GM12878 (cell line): ENCODE results near the gene HDAC2. TPM values are rescaled to one million over a fixed set of nuclear protein-coding genes. Genes with fewer than 3 reads are reported as not detected.

ENCODE experiments used
- ATAC-seq: fragments of 200-7000 bp; cut with Tn5 transposase; 3 replicates; pipeline ENCODE4 v1.9.1; 2020; ENCODE audit warnings: mild to moderate bottlenecking, moderate library complexity
- BruUV-seq: library from RNA; stranded (reverse); fragments of 400-500 nt; replicated peaks from 2 replicates; lab custom pipeline; 2021; lab: Mats Ljungman, UMichigan
- CTCF ChIA-PET: fragments of 300-600 bp; sonication (Branson Sonifier 250); formaldehyde crosslinking; extraction: SDS; loops from one replicate; lab custom pipeline; 2021; ENCODE audit warnings: inconsistent platforms; lab: Yijun Ruan, JAX
- POLR2A ChIA-PET: fragments of 350-600 bp; formaldehyde crosslinking; extraction: SDS; loops from one replicate; lab custom pipeline; 2021; ENCODE audit warnings: inconsistent platforms; lab: Charles Lee
- RAD21 ChIA-PET: fragments of 300-600 bp; sonication (Branson Sonifier 250); formaldehyde crosslinking; loops from one replicate; lab custom pipeline; 2023; ENCODE audit warnings: antibody characterized with exemption; ENCODE audit not compliant: unreplicated experiment; lab: Charles Lee
- SMC1A ChIA-PET: fragments of 300-600 bp; sonication (Branson Sonifier 250); formaldehyde crosslinking; loops from one replicate; lab custom pipeline; 2023; ENCODE audit not compliant: unreplicated experiment, uncharacterized antibody; lab: Charles Lee
- DNase-seq: peaks from one replicate; pipeline ENCODE4 v3.0.0-alpha.2; 2011; ENCODE audit warnings: low read depth, low spot score
- FAIRE-seq: peaks from 3 replicates; lab custom pipeline; 2011; peaks lifted over from hg19 to GRCh38; lab: Jason Lieb, UNC
- H2AFZ ChIP-seq: 2 replicates; pipeline ENCODE4 v1.6.0; 2011; ENCODE audit warnings: low read depth, low read length, control low read depth; ENCODE audit not compliant: control insufficient read depth
- H3K27ac ChIP-seq: 2 replicates; pipeline ENCODE4 v1.5.1; 2011; ENCODE audit warnings: control low read depth; ENCODE audit not compliant: control insufficient read depth, insufficient read depth
- H3K27me3 ChIP-seq, 2 experiments: replicated peaks in 1 of 2; 2 replicates each; pipeline versions ENCODE4 v1.6.0 to v1.6.1; 2011; ENCODE audit warnings: low read length in 1 of 2; ENCODE audit not compliant: control insufficient read depth in 2 of 2, insufficient read depth in 2 of 2
- H3K36me3 ChIP-seq, 2 experiments: 2 replicates each; pipeline ENCODE4 v1.5.1; 2011; ENCODE audit warnings: low read length in 1 of 2; ENCODE audit not compliant: control insufficient read depth in 2 of 2, insufficient read depth in 2 of 2
- H3K4me1 ChIP-seq: 2 replicates; pipeline ENCODE4 v1.6.1; 2011; ENCODE audit warnings: mild to moderate bottlenecking, low read length, moderate library complexity, mixed read lengths; ENCODE audit not compliant: control insufficient read depth, insufficient read depth
- H3K4me2 ChIP-seq: 2 replicates; pipeline ENCODE4 v1.6.0; 2011; ENCODE audit warnings: control low read depth; ENCODE audit not compliant: control insufficient read depth, insufficient read depth
- H3K4me3 ChIP-seq: fragments of 200-600 bp; sonication (generic); 2 replicates; pipeline ENCODE4 v1.5.1; 2016
- H3K79me2 ChIP-seq: 2 replicates; pipeline ENCODE4 v1.6.0; 2011; ENCODE audit warnings: low read length; ENCODE audit not compliant: control insufficient read depth, insufficient read depth
- H3K9ac ChIP-seq: 2 replicates; pipeline ENCODE4 v1.8.0; 2011; ENCODE audit warnings: low read length, control low read depth, mixed read lengths; ENCODE audit not compliant: control insufficient read depth, insufficient read depth
- H3K9me3 ChIP-seq: replicated peaks from 3 replicates; pipeline ENCODE4 v1.5.1; 2011; ENCODE audit warnings: mild to moderate bottlenecking, low read length; ENCODE audit not compliant: control insufficient read depth, insufficient read depth
- H4K20me1 ChIP-seq: 2 replicates; pipeline ENCODE4 v1.6.0; 2011; ENCODE audit not compliant: control insufficient read depth, insufficient read depth
- ATF7 ChIP-seq: fragments of 450-650 bp; IDR thresholded peaks from 2 replicates; pipeline ENCODE4 v1.6.1; 2016; ENCODE audit warnings: low read depth, mild to moderate bottlenecking
- LARP7 ChIP-seq: fragments of 450-650 bp; IDR thresholded peaks from 2 replicates; pipeline ENCODE4 v1.6.1; 2017; ENCODE audit warnings: mild to moderate bottlenecking
- RB1 ChIP-seq: fragments of 450-650 bp; formaldehyde crosslinking; IDR thresholded peaks from 2 replicates; pipeline ENCODE4 v1.6.1; 2017; ENCODE audit warnings: mild to moderate bottlenecking, borderline replicate concordance
- TAF1 ChIP-seq: IDR thresholded peaks from 2 replicates; pipeline ENCODE4 v1.6.1; 2011; ENCODE audit warnings: mild to moderate bottlenecking, low read depth, low read length, borderline replicate concordance
- YY1 ChIP-seq: IDR thresholded peaks from 2 replicates; pipeline ENCODE4 v1.6.1; 2011; ENCODE audit warnings: low read depth, mild to moderate bottlenecking, low read length
- WGBS: methylation state at CpG from one replicate; pipeline ENCODE4 v1.1.6; 2016; ENCODE audit warnings: low lambda C conversion rate; ENCODE audit not compliant: insufficient replicate concordance, insufficient coverage; ENCODE audit errors: missing lambda C conversion rate; 5-methylcytosine and 5-hydroxymethylcytosine counted together
- in situ Hi-C: fragments of 300-500 bp; cut with MboI; formaldehyde crosslinking; loops from 9 replicates; pipeline ENCODE4 v1.14.3; 2018; ENCODE audit warnings: mixed read lengths
- intact Hi-C: fragments of 100-400 bp; cut with micrococcal nuclease; formaldehyde crosslinking; loops from one replicate; pipeline ENCODE4 v1.14.2; 2022; ENCODE audit not compliant: unreplicated experiment
- polyA plus RNA-seq, 11 experiments: library from polyadenylated mRNA; depleted of rRNA in 4 of 11; unstranded in 6 of 11; stranded (reverse) in 5 of 11; fragments of >200 nt; fragmentation: Nextera tagmentation in 4 of 11; fragmentation: Illumina TruSeq in 1 of 11; extraction: Ambion mirVana in 4 of 11; extraction: Trizol in 1 of 11; gene quantifications; 1 replicate in 1 of 11; 2 replicates in 10 of 11; pipeline versions ENCODE4 v1.2.1 to v1.2.3, GENCODE V29; 2011 to 2016; ENCODE audit warnings: inconsistent platforms in 2 of 11, missing spikeins in 2 of 11, low read depth in 1 of 11
- total RNA-seq, 4 experiments: library from RNA; depleted of rRNA in 3 of 4; stranded (reverse); fragments of >200 nt in 3 of 4; fragmentation: Illumina TruSeq in 1 of 4; extraction: Trizol in 1 of 4; gene quantifications; 2 replicates each; pipeline versions ENCODE4 v1.2.1 to v1.2.3, GENCODE V29; 2013 to 2021
- TF ChIP-seq, protein P1 (sequence below), 3 experiments: IDR thresholded peaks in 2 of 3; conservative IDR thresholded peaks in 1 of 3; 2 replicates each; pipeline ENCODE4 v1.5.1; 2011; ENCODE audit warnings: low read depth in 3 of 3, low read length in 3 of 3, mild to moderate bottlenecking in 3 of 3, control low read depth in 2 of 3, moderate library complexity in 2 of 3, inconsistent platforms in 1 of 3, mixed read lengths in 1 of 3; ENCODE audit not compliant: control insufficient read depth in 2 of 3, insufficient read depth in 1 of 3; ENCODE audit errors: extremely low read depth in 1 of 3
- TF ChIP-seq, protein P2 (sequence below): fragments of 450-650 bp; conservative IDR thresholded peaks from 2 replicates; pipeline ENCODE4 v1.6.1; 2017; ENCODE audit warnings: mild to moderate bottlenecking, moderate library complexity
- TF ChIP-seq, protein P3 (sequence below): fragments of 450-650 bp; IDR thresholded peaks from 2 replicates; pipeline ENCODE4 v1.6.1; 2017; ENCODE audit warnings: borderline replicate concordance

HDAC2 gene
- total and polyA plus RNA-seq, 10 of the 15 experiments (the other 5 are each of a cell fraction or from before 2014, with no cell fraction given) = 40.4 to 210 (median 114) TPM

- Histone ChIP-seq H3K4me2 (no peak overlapping the region), H3K9me3 (no peaks in the 10 kb centered on the region), H3K4me1 (no peaks in the 10 kb centered on the region), H3K4me3 (no peak overlapping the region), H3K36me3 (no peaks in the 10 kb centered on the region), H3K27me3 (no peaks in the 10 kb centered on the region), H2AFZ (no peak overlapping the region), H3K9ac (no peak overlapping the region), H4K20me1 (no peaks in the 10 kb centered on the region), H3K27ac (no peak overlapping the region), H3K79me2 (no peaks in the 10 kb centered on the region)
- ChIA-PET SMC1A (interaction anchor here (1.3 to 2.1 kb wide), 3 partner anchors 13 to 597 kb away, joined by 3 to 5 read pairs (median 5); no protein-coding TSS in a partner anchor), RAD21 (interaction anchor here (1.9 kb wide), 1 partner anchor 24 kb away, joined by 4 read pairs; no protein-coding TSS in a partner anchor), POLR2A (interaction anchor here (0.6 kb wide), 1 partner anchor 1432 kb away, joined by 3 read pairs; no protein-coding TSS in a partner anchor), CTCF (interaction anchor here (0.8 to 1.2 kb wide), 2 partner anchors 8 to 24 kb away, joined by 3 read pairs; no protein-coding TSS in a partner anchor)
- DNase-seq = no peak
- no peak for ATAC-seq
- intact Hi-C loops = loop anchor here (10.0 kb wide), 1 partner anchor 1719 kb away; no protein-coding TSS in a partner anchor
- in situ Hi-C loops = loop anchor here (25.0 kb wide), 1 partner anchor 1716 kb away; no protein-coding TSS in a partner anchor
- TF ChIP-seq, protein P1, sequence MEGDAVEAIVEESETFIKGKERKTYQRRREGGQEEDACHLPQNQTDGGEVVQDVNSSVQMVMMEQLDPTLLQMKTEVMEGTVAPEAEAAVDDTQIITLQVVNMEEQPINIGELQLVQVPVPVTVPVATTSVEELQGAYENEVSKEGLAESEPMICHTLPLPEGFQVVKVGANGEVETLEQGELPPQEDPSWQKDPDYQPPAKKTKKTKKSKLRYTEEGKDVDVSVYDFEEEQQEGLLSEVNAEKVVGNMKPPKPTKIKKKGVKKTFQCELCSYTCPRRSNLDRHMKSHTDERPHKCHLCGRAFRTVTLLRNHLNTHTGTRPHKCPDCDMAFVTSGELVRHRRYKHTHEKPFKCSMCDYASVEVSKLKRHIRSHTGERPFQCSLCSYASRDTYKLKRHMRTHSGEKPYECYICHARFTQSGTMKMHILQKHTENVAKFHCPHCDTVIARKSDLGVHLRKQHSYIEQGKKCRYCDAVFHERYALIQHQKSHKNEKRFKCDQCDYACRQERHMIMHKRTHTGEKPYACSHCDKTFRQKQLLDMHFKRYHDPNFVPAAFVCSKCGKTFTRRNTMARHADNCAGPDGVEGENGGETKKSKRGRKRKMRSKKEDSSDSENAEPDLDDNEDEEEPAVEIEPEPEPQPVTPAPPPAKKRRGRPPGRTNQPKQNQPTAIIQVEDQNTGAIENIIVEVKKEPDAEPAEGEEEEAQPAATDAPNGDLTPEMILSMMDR (IDR thresholded peaks at IDR 0.05 in 2 of 3, conservative IDR thresholded peaks at IDR 0.05 in 1 of 3; ENCODE audit: control insufficient read depth in 2 of 3, extremely low read depth in 1 of 3, insufficient read depth in 1 of 3, low read depth in 3 of 3, low read length in 3 of 3) = no peak
- TF ChIP-seq, protein P2, sequence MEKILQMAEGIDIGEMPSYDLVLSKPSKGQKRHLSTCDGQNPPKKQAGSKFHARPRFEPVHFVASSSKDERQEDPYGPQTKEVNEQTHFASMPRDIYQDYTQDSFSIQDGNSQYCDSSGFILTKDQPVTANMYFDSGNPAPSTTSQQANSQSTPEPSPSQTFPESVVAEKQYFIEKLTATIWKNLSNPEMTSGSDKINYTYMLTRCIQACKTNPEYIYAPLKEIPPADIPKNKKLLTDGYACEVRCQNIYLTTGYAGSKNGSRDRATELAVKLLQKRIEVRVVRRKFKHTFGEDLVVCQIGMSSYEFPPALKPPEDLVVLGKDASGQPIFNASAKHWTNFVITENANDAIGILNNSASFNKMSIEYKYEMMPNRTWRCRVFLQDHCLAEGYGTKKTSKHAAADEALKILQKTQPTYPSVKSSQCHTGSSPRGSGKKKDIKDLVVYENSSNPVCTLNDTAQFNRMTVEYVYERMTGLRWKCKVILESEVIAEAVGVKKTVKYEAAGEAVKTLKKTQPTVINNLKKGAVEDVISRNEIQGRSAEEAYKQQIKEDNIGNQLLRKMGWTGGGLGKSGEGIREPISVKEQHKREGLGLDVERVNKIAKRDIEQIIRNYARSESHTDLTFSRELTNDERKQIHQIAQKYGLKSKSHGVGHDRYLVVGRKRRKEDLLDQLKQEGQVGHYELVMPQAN = no peak
- TF ChIP-seq ATF7 (no peak), LARP7 (no peak), YY1 (no peak), TAF1 (no peak), RB1 (no peak)
- TF ChIP-seq, protein P3, sequence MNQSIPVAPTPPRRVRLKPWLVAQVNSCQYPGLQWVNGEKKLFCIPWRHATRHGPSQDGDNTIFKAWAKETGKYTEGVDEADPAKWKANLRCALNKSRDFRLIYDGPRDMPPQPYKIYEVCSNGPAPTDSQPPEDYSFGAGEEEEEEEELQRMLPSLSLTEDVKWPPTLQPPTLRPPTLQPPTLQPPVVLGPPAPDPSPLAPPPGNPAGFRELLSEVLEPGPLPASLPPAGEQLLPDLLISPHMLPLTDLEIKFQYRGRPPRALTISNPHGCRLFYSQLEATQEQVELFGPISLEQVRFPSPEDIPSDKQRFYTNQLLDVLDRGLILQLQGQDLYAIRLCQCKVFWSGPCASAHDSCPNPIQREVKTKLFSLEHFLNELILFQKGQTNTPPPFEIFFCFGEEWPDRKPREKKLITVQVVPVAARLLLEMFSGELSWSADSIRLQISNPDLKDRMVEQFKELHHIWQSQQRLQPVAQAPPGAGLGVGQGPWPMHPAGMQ = no peak
- BruUV-seq = no TSS peak
- FAIRE-seq = no peak
- WGBS = 54% methylated on average over 9 of the region's 9 CpGs
Observed at GRCh38 chr6:113903666-113904330, 67.2 kb downstream of the HDAC2 start.
